DMS114 treated with DMSO at 0.1 percent for 48 hours (cell line): ENCODE data around the gene DLST.

ENCODE experiments used
- DNase-seq: peaks from one replicate; lab custom pipeline; 2025; ENCODE audit not compliant: unreplicated experiment; lab: John Stamatoyannopoulos, UW

DLST gene

DNA sequence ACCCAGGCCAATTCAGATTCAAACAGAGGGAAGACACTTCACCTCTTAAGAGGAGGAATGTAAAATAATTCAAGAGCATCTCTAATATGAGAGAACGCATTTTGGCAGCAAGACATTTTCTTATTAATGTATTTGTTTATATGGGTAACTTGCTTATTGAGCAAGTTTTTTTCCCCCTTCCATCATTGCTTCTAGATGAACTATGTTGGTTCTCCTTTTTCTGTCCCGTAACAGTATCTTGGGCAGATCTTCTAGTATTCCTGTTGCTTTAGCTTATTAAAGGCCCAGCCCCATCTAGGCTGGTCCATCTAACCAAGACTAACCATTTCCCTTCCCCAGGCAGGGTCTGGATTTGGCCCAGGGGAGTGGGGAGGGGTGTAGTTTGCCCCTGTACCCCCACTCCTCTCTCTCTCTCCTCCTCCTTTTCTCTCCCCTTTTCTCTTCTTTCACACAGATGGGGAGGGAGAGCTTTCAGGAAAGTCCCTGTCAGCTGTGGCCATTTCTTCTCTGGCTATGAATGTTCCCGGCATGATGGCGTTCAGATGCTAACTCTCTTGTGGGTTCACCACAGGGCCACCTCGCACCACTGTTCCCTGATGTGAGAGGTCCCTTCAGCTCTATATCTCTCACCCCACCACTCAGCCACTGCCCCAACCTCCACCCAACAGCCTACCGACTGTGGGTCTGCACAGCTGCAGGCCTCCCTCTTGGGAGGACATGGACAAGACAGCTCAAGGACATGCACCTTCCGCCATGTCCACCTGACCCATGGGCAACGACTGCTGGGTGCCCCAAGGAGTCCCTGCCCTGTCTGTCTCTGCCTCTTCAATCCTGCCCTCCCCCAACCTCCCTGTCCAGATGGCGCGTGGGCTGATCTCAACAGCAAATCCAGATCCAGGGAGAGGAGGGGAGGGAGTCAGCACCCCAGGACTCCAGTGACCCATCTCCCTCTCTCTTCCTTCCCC, 57.1 kb downstream of the DLST start:
- DNase-seq, result no peak

DNA sequence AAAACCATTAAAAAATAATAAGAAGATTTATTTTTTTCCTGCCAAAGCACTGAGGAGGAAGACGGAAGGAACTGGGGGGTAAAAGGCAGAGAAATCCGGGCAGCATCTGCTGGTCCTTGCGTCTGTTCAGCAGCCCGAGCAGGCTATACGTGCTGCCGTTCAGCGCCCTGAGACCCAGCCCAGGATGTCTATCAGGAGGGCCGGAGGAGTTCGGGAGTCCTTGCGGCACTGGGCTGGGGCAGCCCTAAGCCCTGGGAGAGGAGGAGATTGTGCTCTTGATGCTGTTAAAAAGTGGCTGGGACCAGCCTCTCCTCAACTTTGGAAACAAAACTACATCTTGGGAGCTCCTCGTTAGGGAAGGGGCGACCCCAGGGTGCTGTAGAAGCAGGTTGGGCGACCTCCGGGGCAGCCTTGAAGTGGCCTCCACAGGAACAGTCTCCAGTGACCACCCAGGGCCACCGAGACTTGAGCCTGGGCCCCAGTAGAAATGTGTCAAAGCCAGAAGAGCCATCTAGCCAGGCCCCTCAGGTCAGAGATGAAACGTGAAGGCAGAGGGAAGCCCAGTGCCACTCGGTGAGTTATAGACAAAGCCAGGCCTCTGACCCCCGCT, 59.3 kb downstream of the DLST start:
- no peak for DNase-seq

DNA sequence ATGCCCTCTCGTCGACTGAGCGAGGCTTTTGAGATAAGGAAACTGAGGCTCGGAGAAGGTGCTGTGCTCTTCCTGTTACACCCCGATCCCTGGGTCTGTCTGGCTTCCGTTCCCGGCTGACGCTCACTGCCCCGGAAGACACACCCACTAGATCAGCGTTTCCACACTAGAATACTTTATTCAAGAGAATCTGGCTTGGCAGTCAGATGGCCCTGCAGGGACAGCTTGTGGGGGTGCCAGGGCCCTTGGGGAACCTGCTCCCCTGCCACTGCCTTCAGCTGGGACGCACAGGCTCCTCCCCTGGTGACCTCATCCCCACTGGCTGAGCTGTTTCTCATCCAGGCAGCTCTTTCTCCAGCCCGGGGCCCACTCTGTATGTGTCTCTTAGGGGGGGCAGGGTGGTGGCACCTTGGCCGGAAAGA, 60.0 kb downstream of the DLST start:
- DNase-seq, result no peak

DNA sequence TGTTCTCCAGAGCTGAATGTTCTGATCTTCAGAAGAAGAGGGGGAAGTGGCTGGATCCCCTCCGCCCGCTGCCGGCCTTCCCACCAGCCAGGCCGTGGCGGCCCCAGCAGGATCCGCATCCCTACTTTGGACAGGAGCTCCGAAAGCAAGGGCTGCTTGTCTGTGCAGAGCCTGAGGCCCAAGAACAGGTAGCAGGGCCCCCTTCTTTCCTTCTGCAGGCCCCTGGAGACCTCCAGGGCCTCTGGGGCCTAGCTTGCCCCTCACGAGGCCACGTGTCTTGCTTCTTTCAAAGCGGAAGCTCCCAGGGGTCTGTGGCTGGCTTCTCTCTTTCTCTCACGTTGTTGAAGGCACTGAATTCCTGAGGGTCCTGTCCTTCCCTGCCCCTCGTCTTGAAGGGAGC, 60.5 kb downstream of the DLST start:
- no peak for DNase-seq

DNA sequence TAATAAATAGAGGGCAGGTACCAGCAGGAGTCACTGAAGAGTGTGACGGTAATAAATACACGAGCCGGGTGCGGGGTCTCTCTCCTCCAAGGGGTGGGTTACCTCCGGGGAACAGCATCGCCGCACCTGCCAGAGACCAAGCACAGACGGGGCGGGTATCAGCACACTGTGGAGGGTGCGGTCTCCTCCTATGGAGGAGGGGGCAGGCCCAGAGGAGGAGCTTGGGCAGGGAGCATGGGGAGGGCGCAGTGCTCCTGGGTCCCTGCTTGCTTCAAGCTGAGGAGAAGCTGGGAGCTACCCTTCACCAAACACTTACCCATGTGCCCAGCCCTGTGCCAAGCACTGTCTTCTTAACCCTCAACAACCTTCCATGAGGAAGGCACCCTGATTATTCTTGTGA, 60.9 kb downstream of the DLST start:
- DNase-seq, result no peak

DNA sequence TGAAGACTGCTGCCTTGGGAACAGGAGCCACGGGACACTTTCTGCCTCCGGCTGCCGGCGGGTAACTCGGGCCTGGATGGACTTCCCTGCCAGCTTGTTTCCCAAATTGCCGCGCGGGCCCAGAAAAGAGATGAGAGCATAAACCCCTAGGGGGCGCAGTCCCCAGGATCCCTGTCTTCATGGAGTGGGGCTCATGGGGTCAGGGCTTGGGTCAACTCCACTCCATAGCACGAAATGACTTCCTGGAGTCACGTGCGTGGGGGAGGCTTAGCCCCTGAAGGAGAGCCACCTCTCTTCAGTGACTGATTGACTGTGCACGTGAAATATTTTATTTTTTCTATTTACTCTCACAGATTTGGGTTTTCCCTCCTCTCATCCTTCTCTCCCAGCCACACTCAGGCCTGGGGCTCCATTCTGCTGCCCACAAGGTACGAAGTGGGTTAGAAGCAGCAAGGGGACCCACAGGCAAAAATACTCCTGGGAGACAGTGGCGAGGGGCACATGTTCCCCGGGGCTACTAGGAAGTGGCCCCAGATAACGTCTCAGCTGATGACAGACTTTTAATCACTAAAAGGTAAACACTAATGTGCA, 63.6 kb downstream of the DLST start:
- no peak for DNase-seq

DNA sequence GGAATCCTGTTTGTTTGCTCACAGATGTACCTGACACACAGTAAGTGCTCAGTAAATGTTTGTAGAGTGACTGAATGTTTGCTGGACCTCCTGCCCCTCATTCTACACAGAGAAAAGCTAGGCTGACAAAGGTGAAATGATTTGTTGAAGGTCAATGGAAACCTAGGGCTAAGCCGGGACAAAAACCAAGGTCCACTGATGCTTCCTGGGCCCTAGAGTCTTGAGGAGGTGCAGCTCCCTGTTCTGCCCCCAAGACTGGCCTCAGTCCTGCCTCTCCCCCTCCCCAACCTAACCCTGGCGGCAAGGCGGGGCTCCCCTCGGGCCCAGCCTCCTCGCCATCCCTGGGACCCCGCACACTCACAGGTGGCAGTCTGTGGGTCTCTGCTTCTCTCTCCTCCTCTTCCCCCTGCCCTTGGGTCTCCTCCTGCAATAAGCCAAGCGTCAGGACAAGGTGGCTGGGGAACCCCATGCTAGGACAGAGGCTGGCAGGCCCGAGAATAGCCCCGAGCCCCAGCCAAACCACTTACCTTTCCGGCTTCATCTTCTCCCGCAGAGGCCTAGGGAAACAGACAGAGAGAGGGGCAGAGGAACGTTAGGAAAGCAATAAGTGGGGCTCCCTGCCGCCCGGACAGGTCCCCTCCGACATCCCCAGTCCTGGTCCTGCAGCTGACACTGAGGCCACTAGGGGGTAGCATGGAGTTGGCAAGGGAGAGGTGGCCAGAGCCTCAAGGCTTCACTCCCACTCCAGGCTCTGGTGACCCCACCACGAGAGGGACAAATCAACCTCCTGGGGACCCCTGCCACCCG, 64.3 kb downstream of the DLST start:
- peak; percentile 52 for DNase-seq

DNA sequence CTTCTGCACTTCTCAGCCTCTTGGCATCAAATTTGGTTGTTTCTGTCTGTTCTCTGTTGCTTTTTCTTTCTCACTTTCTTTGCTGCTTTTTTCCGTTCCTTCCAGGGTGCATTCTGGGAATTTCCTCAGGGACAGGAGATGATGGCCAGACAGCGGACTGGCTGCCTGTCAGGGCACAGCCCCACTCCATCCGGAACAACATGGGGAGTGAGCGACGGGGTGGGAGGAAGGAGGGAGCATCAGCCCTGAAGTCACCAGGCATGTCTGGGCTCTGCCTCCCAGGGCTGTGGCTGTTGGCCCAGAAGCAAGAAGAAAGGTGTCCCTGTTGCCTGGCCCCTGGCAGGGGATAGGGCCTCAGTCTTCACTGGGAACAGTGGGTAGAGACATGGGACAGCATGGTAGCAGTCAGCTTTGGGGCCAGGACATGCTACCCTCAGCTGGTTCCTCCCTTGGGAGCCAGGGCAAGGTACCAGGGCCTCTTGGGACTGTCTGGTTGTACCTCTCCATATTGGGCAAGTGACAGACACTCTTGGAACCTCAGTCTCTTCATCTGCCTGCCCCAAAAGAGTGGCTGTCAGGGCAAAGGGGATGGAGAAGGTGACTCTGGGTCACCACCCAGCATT, 65.1 kb downstream of the DLST start:
- DNase-seq, result no peak

DNA sequence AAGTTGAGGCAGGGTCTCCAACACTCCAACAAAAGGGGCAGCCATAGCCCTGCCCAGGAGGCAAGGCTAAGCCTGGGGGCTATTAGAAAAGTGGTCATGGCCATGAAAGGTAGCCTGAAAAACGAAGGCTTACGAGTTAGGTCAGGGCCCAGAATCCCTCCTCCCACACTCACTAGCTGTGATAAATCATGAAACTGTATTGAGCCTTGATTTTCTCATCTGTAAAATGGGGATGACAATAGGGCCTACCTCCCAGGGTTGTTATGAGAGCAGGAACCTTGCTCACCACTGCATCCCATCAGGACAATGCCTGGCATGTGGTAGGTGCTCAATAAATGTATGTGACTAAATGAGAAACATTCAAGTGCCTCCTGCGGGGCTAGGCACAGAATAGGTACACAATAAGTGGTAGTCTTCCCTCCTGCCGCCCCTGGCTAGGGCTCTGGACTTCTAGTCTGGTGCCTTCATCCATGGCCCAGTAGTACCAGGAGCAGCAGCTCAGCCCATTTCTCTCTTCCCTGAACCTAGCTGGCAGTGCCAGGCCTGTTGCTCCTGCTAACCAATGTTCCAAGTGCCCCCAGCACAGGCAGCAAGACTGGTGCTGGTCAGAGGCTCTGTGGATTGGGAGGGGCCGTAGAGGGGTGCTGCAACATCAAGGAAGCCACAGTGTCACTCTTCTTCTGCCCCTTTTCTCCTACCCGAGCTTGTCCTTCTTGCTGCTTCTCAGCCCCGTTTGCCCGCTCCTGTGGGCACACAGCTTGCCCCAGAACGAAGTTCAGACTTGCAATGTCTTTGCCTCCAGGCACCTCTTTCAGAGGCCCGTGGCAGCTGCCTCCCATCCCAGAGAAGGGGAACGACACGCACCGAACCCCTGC, 65.9 kb downstream of the DLST start:
- no peak for DNase-seq

DNA sequence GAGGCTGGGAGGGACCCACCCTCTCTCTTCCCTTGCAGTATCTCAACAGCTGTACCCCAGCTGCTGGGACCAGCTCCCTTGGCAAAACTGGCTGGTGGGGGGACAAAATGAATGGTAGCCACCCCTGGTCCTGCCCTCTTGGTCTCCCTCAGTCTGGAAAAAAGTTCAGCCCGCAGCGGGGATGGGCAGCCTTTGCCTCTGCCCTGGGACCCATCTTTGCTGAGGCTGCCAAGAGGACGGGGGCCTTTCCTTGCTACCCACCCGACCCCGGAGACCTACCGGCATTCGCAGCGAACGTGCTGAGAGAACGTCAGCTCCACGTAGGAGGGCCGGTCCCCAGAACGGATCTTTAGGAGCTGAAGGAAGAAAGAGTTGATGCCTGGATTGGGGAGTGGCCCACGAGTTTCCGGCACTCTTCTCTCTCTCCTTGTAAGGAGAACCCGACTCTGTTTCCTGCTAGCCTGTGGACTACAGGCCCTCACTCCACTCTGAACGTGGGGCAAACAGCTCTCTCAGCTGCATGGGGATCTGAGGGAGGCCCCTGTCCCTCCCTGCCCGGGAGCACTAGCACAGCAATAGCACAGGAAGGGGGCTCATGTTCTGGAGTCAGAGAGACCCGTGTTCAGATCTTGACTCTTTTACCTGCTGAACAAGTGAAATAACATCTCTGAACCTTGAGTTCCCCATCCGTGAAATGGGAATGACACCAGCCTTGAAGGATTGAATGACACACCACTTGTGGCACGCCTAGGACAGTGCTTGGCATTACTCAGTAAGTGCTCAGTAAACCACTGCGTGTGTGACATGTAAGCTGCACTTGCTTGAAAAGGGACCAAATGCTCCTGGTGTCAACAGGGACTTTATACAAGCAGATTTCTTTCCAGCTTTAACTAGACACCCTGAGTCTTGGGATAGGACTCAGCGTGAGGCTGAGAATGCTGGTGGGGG, 66.8 kb downstream of the DLST start:
- no peak for DNase-seq

DNA sequence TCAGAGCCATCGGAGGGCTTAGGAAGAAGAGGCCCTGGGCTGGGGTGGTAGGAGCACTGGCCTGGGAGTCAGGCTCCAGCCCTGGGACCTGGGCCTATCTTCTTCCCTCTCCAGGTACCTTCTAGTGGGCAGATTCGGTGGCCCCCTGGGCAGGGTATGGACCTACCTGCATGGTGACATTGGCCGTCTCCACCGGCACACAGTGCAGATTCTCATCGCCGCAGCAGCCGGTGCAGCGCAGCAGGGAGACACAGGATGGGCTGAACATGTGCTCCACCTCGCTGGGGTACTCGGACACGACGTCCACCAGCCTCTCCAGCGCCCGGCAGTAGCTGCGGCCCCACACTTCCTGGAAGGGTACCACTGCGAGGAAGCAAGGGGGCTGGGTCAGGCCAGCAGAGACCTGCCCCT, 67.5 kb downstream of the DLST start:
- no peak for DNase-seq

DNA sequence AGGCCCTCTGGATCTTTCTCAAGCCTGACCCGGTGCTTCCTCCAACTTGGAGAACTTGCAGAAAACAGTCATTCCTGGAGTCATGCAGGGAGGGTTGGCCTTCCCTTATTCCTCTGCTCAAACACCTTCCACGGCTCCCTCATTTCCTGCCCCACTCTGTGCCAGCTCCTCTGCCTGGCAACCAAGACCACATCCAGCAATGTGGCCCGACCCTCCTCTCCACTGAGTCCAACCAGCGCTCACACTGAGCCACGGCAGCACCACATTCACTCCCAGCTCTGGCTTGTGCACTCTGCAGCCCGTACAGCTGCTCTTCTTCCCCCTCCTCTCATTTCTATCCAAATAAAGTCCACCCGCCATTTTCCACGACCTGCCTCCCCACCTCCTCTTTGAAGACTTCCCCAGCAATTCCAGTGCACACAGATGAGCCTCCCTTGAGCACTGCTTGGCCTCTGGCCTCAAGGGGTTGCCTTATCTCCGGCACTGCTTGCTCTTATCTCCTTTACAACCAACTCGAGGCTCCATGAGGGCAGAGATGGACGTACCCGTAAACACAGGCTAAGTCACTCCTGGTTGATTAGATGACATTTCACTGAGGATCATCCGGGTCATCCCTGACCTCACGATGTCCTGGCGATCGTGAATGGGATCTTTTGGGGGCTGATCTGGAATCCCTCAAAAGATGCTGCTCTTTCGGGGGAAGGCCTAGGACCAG, 68.3 kb downstream of the DLST start:
- no peak for DNase-seq

DNA sequence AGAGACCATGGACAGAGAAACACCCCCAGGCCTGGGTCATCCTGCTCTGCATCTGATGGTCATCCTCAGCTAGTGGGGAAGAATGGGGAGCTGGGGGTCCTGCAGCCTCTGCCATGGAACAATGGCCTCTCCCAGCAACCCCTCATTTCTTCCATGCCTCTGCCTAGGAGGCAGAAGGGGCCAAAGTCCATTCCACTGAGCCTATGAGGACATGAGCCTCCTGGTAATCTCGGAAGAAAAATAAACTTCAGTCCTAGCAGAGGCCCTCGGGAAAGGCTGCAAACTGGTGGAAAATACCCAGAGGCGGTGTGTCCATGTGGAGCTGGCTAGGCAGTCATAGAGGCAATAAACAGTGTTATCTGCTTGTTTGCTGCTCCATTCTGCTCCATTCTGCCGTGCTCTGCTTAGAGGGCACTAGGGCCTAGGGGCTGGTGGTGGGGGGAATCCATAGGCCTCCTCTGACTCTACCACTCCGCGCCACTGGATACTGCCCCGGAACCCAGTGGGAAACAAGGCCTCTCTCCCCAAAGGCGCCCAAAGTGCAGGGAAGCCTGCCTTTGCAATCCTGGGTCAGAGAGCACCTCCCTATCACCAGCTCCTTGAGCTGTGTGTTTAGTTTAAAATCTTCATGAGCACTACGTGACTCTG, 69.2 kb downstream of the DLST start:
- DNase-seq, result no peak

DNA sequence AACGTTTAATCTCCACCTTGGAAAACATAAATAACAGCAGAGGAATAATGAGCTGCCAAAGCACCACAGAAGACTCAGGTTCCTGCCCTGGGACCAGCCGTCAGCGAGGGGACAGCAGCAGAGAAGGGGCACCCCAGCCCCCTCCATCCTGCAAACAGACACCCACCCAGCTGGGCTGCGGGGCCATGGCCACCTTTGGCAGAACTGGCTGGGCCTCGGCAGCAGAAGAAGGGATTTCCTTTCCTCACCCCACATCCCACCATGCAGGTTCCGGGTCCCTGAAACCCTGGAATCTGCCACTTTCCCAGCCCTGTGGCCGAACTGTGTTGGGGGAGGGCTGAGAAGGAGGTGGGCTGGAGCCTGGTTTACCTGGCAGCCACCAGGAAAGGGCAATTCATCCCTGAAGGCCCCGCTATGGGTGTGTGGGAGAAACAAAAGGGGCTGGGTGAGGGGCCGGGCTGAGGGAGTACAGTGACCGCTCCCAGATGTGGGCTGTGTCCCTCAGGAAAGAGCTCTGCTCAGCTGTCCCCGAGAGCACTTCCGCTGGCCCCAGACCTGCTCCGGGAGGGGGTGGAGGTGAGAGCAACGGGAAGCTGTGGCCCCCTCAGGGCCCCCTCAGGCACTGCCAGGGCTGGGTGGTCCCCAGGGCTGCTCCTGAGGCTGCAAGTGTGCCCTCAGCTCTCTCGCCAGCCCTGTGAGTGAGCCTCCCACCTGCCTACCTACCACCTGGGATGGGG, 69.9 kb downstream of the DLST start:
- DNase-seq, result no peak

DNA sequence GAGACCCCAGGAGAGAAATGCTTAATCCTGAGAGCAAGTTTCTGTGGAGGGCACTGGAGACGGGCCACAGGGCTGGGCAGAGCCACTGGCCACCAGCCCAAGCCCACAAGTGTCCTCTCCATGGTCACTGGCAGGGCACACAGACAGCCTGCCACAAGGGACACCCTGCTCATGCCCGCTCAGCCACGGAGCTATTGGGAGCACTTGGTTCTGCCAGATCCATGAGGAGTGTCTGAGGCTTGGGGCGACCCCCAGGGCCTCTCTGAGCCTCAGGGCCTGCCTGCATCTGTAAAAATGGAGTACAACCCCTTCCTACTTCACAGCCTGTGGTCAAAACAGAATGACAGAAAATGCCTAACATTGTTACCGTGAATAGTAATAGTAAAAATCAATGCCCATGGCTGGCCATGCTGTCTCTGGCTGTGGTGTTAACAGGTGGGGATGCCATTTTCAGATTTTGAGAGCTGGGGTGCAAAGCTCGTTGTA, 70.5 kb downstream of the DLST start:
- no peak for DNase-seq

DNA sequence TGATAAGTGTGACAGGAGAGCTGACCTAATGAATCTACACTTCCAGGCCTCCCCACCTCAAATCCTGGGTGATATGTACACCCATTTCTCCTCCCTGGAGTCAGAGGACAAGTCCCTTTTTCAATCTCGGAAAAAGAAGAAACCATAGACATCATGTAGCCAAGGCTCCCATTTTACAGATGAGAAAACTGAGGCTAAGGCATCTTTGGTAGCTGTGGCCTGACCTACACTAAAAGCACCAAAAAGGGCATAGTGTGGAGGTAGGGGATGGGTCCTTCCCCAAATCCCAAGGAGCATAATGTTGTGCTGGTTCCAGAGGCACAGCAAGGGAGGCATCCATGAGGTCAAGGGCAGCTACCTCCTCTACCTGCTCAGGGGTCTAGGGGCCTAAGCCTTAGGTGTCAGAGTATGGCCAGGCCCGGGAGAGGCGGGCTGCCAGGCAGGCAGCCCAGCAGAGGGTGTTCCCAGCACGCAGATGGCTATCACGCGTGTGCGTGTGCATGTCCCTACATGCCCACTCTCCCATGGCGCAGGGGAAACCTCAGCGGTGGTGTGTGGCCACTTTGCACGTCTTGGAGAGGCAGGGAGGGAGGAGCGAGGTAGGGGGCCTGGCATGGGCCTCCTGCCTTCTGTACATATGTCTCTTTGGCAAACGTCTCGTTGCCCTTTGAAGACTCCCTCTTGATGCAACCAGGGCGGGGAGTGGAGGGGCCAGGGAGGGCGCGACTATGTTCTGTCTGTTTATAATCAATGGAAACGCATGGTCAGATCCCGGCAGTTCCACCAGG, 71.2 kb downstream of the DLST start:
- DNase-seq, result no peak
